Caco-2 (cell line): ENCODE data around the gene AKT3. TPM values are rescaled to one million over a fixed set of nuclear protein-coding genes. Genes with fewer than 3 reads are reported as not detected.

Experiments
- BruUV-seq: library from RNA; stranded (reverse); fragments of 400-500 nt; replicated peaks from 2 replicates; lab custom pipeline; 2021; lab: Mats Ljungman, UMichigan
- CTCF ChIA-PET: fragments of 300-600 bp; sonication (Branson Sonifier 250); formaldehyde crosslinking; loops from one replicate; lab custom pipeline; 2022; ENCODE audit warnings: antibody characterized with exemption; lab: Charles Lee
- POLR2A ChIA-PET: fragments of 300-600 bp; sonication (Branson Sonifier 250); formaldehyde crosslinking; loops from one replicate; lab custom pipeline; 2022; ENCODE audit warnings: antibody characterized with exemption; lab: Charles Lee
- DNase-seq, 2 experiments: peaks; one replicate each; pipeline versions ENCODE4 v3.0.0 to v3.0.0-alpha.2; 2020 to 2022
- H3K27me3 ChIP-seq: replicated peaks from 2 replicates; pipeline ENCODE4 v1.6.0; 2011; ENCODE audit warnings: low read length; ENCODE audit not compliant: control insufficient read depth, insufficient read depth
- H3K36me3 ChIP-seq: 2 replicates; pipeline ENCODE4 v1.5.1; 2011; ENCODE audit warnings: low read length; ENCODE audit not compliant: control insufficient read depth, insufficient read depth
- H3K4me1 ChIP-seq: fragments of 250-450 bp; sonication (Bioruptor Pico); 2 replicates; pipeline ENCODE4 v1.5.1; 2020; ENCODE audit warnings: mild to moderate bottlenecking
- H3K4me3 ChIP-seq: 2 replicates; pipeline ENCODE4 v1.5.1; 2011; ENCODE audit warnings: low read depth, mild to moderate bottlenecking, control low read depth, low read length
- H3K9me3 ChIP-seq: fragments of 250-450 bp; sonication (Bioruptor Pico); 2 replicates; pipeline ENCODE4 v1.5.1; 2020; ENCODE audit warnings: mild to moderate bottlenecking, moderate library complexity
- H3K27ac Mint-ChIP-seq: one replicate; pipeline ENCODE4 v1.8.0; 2022; ENCODE audit warnings: mixed read lengths; ENCODE audit not compliant: unreplicated experiment
- H3K27me3 Mint-ChIP-seq: one replicate; pipeline ENCODE4 v1.8.0; 2022; ENCODE audit warnings: mixed read lengths; ENCODE audit not compliant: insufficient read depth, unreplicated experiment
- H3K36me3 Mint-ChIP-seq: one replicate; pipeline ENCODE4 v1.8.0; 2022; ENCODE audit warnings: mild to moderate bottlenecking, mixed read lengths; ENCODE audit not compliant: insufficient read depth, unreplicated experiment
- H3K4me1 Mint-ChIP-seq: one replicate; pipeline ENCODE4 v1.8.0; 2022; ENCODE audit warnings: low read depth, mixed read lengths; ENCODE audit not compliant: unreplicated experiment
- H3K4me3 Mint-ChIP-seq: one replicate; pipeline ENCODE4 v1.8.0; 2022; ENCODE audit warnings: mild to moderate bottlenecking, moderate library complexity, mixed read lengths; ENCODE audit not compliant: unreplicated experiment
- H3K9me3 Mint-ChIP-seq: one replicate; pipeline ENCODE4 v1.8.0; 2022; ENCODE audit warnings: mixed read lengths; ENCODE audit not compliant: unreplicated experiment
- intact Hi-C: fragments of 100-400 bp; cut with micrococcal nuclease; formaldehyde crosslinking; loops from one replicate; pipeline ENCODE4 v1.10.0; 2022; ENCODE audit not compliant: unreplicated experiment
- total RNA-seq: library from RNA; stranded (reverse); gene quantifications from 2 replicates; pipeline ENCODE4 v1.2.3, GENCODE V29; 2022
- TF ChIP-seq, protein P1 (sequence below), 2 experiments: fragments of 200-600 bp in 1 of 2; IDR thresholded peaks; 1 replicate in 1 of 2; 2 replicates in 1 of 2; pipeline versions ENCODE4 v1.5.1 to v1.8.0; 2011 to 2022; ENCODE audit warnings: antibody characterized with exemption in 1 of 2, control low read depth in 1 of 2, inconsistent platforms in 1 of 2, low read depth in 1 of 2, low read length in 1 of 2, mild to moderate bottlenecking in 1 of 2, moderate library complexity in 1 of 2; ENCODE audit not compliant: insufficient read depth in 1 of 2, severe bottlenecking in 1 of 2, unreplicated experiment in 1 of 2

The AKT3 gene
- total RNA-seq, 1 experiment from 2014 or later, result 3.7 TPM

DNA sequence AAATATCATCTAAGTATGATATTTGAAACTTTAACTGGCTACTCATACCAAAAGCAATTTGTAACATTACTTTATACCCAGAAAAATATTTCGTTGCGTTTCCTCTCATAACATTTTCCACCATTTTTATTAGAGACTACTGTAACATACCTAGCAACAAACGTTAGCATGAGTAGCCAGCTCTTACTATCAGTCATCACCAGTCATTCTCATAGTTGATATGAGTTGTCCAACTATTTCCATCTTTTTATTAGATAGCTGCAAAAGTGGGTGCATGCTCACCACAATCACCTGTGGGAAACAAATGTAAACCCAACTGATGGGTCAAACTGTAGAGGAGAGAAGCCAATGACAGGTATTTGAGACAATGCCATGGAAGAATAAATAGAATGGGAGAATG lies 114.6 kb downstream of the AKT3 start:
- Mint-ChIP-seq H3K9me3 (no peaks in the 10 kb centered on the region), H3K27me3 (peaks cover 2% of the 10 kb centered on the region), H3K4me1 (peaks cover 11% of the 10 kb centered on the region), H3K36me3 (peaks cover 6% of the 10 kb centered on the region), H3K4me3 (no peak overlapping the region), H3K27ac (no peak overlapping the region)
- no peak for DNase-seq
- Histone ChIP-seq H3K36me3 (no peaks in the 10 kb centered on the region), H3K4me3 (no peak overlapping the region), H3K9me3 (no peaks in the 10 kb centered on the region), H3K27me3 (no peaks in the 10 kb centered on the region), H3K4me1 (peaks cover 12% of the 10 kb centered on the region)
- TF ChIP-seq, protein P1, sequence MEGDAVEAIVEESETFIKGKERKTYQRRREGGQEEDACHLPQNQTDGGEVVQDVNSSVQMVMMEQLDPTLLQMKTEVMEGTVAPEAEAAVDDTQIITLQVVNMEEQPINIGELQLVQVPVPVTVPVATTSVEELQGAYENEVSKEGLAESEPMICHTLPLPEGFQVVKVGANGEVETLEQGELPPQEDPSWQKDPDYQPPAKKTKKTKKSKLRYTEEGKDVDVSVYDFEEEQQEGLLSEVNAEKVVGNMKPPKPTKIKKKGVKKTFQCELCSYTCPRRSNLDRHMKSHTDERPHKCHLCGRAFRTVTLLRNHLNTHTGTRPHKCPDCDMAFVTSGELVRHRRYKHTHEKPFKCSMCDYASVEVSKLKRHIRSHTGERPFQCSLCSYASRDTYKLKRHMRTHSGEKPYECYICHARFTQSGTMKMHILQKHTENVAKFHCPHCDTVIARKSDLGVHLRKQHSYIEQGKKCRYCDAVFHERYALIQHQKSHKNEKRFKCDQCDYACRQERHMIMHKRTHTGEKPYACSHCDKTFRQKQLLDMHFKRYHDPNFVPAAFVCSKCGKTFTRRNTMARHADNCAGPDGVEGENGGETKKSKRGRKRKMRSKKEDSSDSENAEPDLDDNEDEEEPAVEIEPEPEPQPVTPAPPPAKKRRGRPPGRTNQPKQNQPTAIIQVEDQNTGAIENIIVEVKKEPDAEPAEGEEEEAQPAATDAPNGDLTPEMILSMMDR (IDR thresholded peaks at IDR 0.05; ENCODE audit: insufficient read depth in 1 of 2, low read depth in 1 of 2, low read length in 1 of 2, severe bottlenecking in 1 of 2, unreplicated experiment in 1 of 2), result no peak
- intact Hi-C loops, result no loop called here
- POLR2A ChIA-PET, result no interaction called here
- CTCF ChIA-PET, result no interaction called here
- no TSS peak for BruUV-seq

DNA sequence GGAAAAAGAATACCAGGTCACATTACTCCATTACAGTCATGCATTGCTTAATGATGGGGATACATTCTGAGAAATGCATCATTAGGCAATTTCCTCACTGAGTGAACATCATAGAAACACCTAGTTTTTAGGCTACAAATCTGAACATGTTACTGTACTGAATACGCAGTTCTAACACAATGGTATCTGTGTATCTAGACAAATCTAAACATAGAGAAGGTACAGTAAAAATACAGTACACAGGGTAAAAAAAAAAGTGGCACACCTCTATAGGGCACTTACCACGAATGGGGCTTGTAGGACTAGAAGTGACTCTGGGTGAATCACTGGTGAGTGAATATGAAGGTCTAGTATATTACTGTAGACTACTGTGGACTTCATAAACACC lies 115.7 kb downstream of the AKT3 start:
- TF ChIP-seq, protein P1 (IDR thresholded peaks at IDR 0.05; ENCODE audit: insufficient read depth in 1 of 2, low read depth in 1 of 2, low read length in 1 of 2, severe bottlenecking in 1 of 2, unreplicated experiment in 1 of 2), result no peak
- Mint-ChIP-seq H3K27ac (no peak overlapping the region), H3K9me3 (no peaks in the 10 kb centered on the region), H3K27me3 (peaks cover 2% of the 10 kb centered on the region), H3K4me1 (peaks cover 3% of the 10 kb centered on the region), H3K4me3 (no peak overlapping the region), H3K36me3 (no peaks in the 10 kb centered on the region)
- DNase-seq, result no peak
- no peaks in the 10 kb centered on the region for H3K27me3 ChIP-seq
- no peaks in the 10 kb centered on the region for H3K9me3 ChIP-seq
- H3K4me3 ChIP-seq, result no peak overlapping the region
- H3K36me3 ChIP-seq, result no peaks in the 10 kb centered on the region
- POLR2A ChIA-PET, result no interaction called here
- CTCF ChIA-PET, result no interaction called here
- intact Hi-C loops, result no loop called here
- no TSS peak for BruUV-seq
- H3K4me1 ChIP-seq, result 0 out of 2 replicates have a peak, but pooled peaks cover under 1% of the 10 kb centered on the region

DNA sequence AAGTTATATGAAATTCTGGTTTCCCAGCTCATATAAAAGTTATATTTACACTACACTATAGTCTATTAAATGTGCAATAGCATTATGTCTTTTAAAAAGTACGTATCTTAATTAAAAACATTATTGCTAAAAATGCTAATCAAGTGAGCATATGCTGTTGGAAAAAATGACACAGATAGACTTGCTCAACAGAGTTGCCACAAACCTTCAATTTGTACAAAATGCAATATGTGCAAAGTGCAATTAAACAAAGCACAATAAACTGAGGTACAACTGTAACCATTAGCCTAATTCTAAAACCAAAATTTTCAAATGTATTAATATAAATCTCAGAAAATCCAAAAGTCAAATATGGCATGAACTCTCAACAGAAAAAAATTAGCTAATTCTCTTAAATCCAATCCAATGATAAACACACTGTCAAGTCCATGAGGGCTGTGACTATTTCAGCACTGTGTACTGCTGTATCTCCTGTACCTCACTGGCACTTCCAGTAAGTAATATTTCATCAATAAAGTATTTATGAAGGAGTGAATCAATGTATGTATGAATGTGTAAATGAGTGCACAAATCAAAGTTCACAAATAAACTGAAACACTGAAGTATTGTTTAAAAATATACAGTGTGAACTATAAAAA lies 116.3 kb downstream of the AKT3 start:
- H3K27me3 ChIP-seq, result no peaks in the 10 kb centered on the region
- Mint-ChIP-seq H3K27ac (no peak overlapping the region), H3K27me3 (peaks cover 2% of the 10 kb centered on the region), H3K36me3 (no peaks in the 10 kb centered on the region), H3K9me3 (no peaks in the 10 kb centered on the region), H3K4me1 (no peaks in the 10 kb centered on the region), H3K4me3 (no peak overlapping the region)
- no peaks in the 10 kb centered on the region for H3K9me3 ChIP-seq
- no peaks in the 10 kb centered on the region for H3K4me1 ChIP-seq
- DNase-seq, result no peak
- ChIA-PET CTCF (no interaction called here), POLR2A (no interaction called here)
- TF ChIP-seq, protein P1 (IDR thresholded peaks at IDR 0.05; ENCODE audit: insufficient read depth in 1 of 2, low read depth in 1 of 2, low read length in 1 of 2, severe bottlenecking in 1 of 2, unreplicated experiment in 1 of 2), result no peak
- H3K36me3 ChIP-seq, result no peaks in the 10 kb centered on the region
- BruUV-seq, result no TSS peak
- intact Hi-C loops, result no loop called here
- H3K4me3 ChIP-seq, result no peak overlapping the region
